Neural progenitor cell (in vitro differentiated cells): ENCODE measurements around the gene PCNX2.

Source experiments
- CTCF ChIP-seq: fragments of 200-600 bp; sonication (generic); IDR thresholded peaks from 2 replicates; pipeline ENCODE4 v1.5.1; 2017; ENCODE audit warnings: antibody characterized with exemption, mild to moderate bottlenecking
- EZH2 ChIP-seq: fragments of 200-600 bp; sonication (generic); IDR thresholded peaks from 2 replicates; pipeline ENCODE4 v1.6.1; 2017; ENCODE audit warnings: antibody characterized with exemption, mild to moderate bottlenecking, moderate library complexity
- EZH2phosphoT487 ChIP-seq: fragments of 200-600 bp; sonication (generic); IDR thresholded peaks from 2 replicates; pipeline ENCODE4 v1.6.1; 2017; ENCODE audit warnings: antibody characterized with exemption

- TF ChIP-seq CTCF (no peak), EZH2 (no peak), EZH2phosphoT487 (no peak)
These were observed 213.8 kb downstream of the PCNX2 start for GRCh38 chr1:233081735-233082134.
